DND-41 (cell line): ENCODE results near the gene RAB4B.
A peak's percentile ranks its signal among the peaks of the same experiment; 100 is the strongest.

ENCODE experiments used
- ATAC-seq: fragments of 200-7000 bp; cut with Tn5 transposase; 3 replicates; pipeline ENCODE4 v1.9.1; 2021; ENCODE audit warnings: low read depth; ENCODE audit not compliant: insufficient read depth
- DNase-seq: peaks from one replicate; pipeline ENCODE4 v3.0.0-alpha.2; 2020
- H2AFZ ChIP-seq: 2 replicates; pipeline ENCODE4 v1.6.0; 2012; ENCODE audit warnings: low read depth, low read length
- H3K27ac ChIP-seq: 2 replicates; pipeline ENCODE4 v1.5.1; 2012; ENCODE audit warnings: low read length, inconsistent platforms
- H3K27me3 ChIP-seq: fragments of 200-600 bp; sonication (generic); 2 replicates; pipeline ENCODE4 v1.6.0; 2012; ENCODE audit warnings: low read length, mild to moderate bottlenecking, inconsistent platforms; ENCODE audit not compliant: insufficient read depth, poor library complexity
- H3K36me3 ChIP-seq: 2 replicates; pipeline ENCODE4 v1.5.1; 2012; ENCODE audit warnings: low read length, inconsistent platforms; ENCODE audit not compliant: insufficient read depth
- H3K4me1 ChIP-seq: 2 replicates; pipeline ENCODE4 v1.5.1; 2012; ENCODE audit warnings: mild to moderate bottlenecking, low read length; ENCODE audit not compliant: insufficient read depth
- H3K4me2 ChIP-seq: 2 replicates; pipeline ENCODE4 v1.6.0; 2012; ENCODE audit warnings: mild to moderate bottlenecking, moderate library complexity, low read length, inconsistent platforms; ENCODE audit not compliant: insufficient read depth
- H3K4me3 ChIP-seq, 2 experiments: fragments of 200-600 bp in 1 of 2; shearing (Covaris generic) in 1 of 2; 2 replicates each; pipeline ENCODE4 v1.5.1; 2012 to 2016; ENCODE audit warnings: inconsistent platforms in 2 of 2, low read length in 2 of 2, mild to moderate bottlenecking in 2 of 2, low read depth in 1 of 2, moderate library complexity in 1 of 2
- H3K79me2 ChIP-seq: 2 replicates; pipeline ENCODE4 v1.6.0; 2012; ENCODE audit warnings: low read length, inconsistent platforms; ENCODE audit not compliant: insufficient read depth
- H3K9ac ChIP-seq: 2 replicates; pipeline ENCODE4 v1.6.0; 2012; ENCODE audit warnings: low read depth, mild to moderate bottlenecking, inconsistent platforms, low read length, moderate library complexity
- H3K9me3 ChIP-seq: 2 replicates; pipeline ENCODE4 v1.5.1; 2012; ENCODE audit warnings: low read length, moderate library complexity, mild to moderate bottlenecking, inconsistent platforms; ENCODE audit not compliant: insufficient read depth, severe bottlenecking
- H4K20me1 ChIP-seq: 2 replicates; pipeline ENCODE4 v1.6.0; 2012; ENCODE audit warnings: low read length; ENCODE audit not compliant: insufficient read depth
- CTCF ChIP-seq: IDR thresholded peaks from 2 replicates; pipeline ENCODE4 v1.5.1; 2012; ENCODE audit warnings: borderline replicate concordance, low read length, moderate library complexity, mild to moderate bottlenecking; ENCODE audit not compliant: poor library complexity, severe bottlenecking; ENCODE audit errors: extremely low read depth
- EZH2 ChIP-seq: IDR thresholded peaks from 3 replicates; pipeline ENCODE4 v1.6.1; 2012; ENCODE audit warnings: borderline replicate concordance, low read depth, mild to moderate bottlenecking, moderate library complexity, low read length, inconsistent platforms; ENCODE audit not compliant: severe bottlenecking

The RAB4B gene

GRCh38 chr19:40755791-40756190 is 22.3 kb upstream of the RAB4B start:
- peaks cover 89% of the 10 kb centered on the region for H3K79me2 ChIP-seq
- no peak overlapping the region for H2AFZ ChIP-seq
- H3K36me3 ChIP-seq = peaks cover 72% of the 10 kb centered on the region
- DNase-seq (no peak), ATAC-seq (no peak)
- H4K20me1 ChIP-seq = peaks cover 73% of the 10 kb centered on the region
- H3K27ac ChIP-seq = peak overlapping the region; percentile 6; the same call in 1 of the 2 replicates
- H3K27me3 ChIP-seq = no peaks in the 10 kb centered on the region
- H3K4me1 ChIP-seq = peaks cover 43% of the 10 kb centered on the region
- peak overlapping the region; percentile 17; the same call in 1 of the 2 replicates for H3K9ac ChIP-seq
- peak overlapping the region in 1 of 2 experiments; percentile 33; a peak in 1 of 4 replicates for H3K4me3 ChIP-seq
- TF ChIP-seq CTCF (no peak), EZH2 (no peak)
- no peaks in the 10 kb centered on the region for H3K9me3 ChIP-seq
- H3K4me2 ChIP-seq = peak overlapping the region; percentile 63; the same call in 1 of the 2 replicates

DNA sequence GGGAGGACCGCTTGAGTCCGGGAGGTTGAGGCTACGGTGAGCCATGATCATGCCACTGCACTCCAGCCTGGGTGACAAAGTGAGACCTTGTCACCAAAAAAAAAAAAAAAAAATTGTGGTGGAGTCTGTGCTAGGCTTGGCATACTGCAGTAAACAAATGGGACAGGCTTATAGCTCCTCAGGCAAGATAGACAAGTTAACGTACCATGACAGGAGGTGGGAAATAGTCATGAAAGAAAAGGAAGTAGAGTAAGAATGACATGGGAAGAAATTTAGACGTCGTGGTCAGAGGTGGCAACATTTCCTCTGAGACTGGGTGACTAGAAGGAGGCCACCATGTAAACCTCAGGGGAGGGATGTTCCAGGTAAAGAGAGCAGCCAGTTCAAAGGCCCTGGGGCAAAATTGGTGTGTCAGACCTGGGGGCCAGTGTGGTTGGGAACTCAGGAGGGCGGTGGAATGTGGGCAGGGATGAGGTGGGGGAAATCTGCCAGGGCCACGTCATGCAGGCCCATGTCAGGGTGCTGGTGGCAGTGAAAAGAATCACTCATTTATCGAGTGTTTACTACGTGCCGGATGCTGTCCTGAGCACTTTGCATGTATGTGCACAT is 21.4 kb upstream of the RAB4B start:
- H3K4me1 ChIP-seq = peaks cover 43% of the 10 kb centered on the region
- no peak overlapping the region for H3K27ac ChIP-seq
- no peak overlapping the region for H3K4me3 ChIP-seq
- H3K79me2 ChIP-seq = peaks cover 88% of the 10 kb centered on the region
- H3K9ac ChIP-seq = no peak overlapping the region
- H3K27me3 ChIP-seq = no peaks in the 10 kb centered on the region
- H3K36me3 ChIP-seq = peaks cover 79% of the 10 kb centered on the region
- H3K9me3 ChIP-seq = no peaks in the 10 kb centered on the region
- peaks cover 73% of the 10 kb centered on the region for H4K20me1 ChIP-seq
- no peak overlapping the region for H2AFZ ChIP-seq
- DNase-seq = no peak
- TF ChIP-seq CTCF (no peak), EZH2 (no peak)
- ATAC-seq = no peak
- peak overlapping the region; percentile 63; the same call in 1 of the 2 replicates for H3K4me2 ChIP-seq

- H3K36me3 ChIP-seq = peaks cover 92% of the 10 kb centered on the region
- peaks cover 31% of the 10 kb centered on the region for H3K4me1 ChIP-seq
- H3K4me3 ChIP-seq = no peak overlapping the region
- ATAC-seq = no peak
- no peak for DNase-seq
- peaks cover 75% of the 10 kb centered on the region for H3K79me2 ChIP-seq
- TF ChIP-seq EZH2 (no peak), CTCF (no peak)
- no peaks in the 10 kb centered on the region for H3K9me3 ChIP-seq
- H3K27me3 ChIP-seq = no peaks in the 10 kb centered on the region
- H2AFZ ChIP-seq = no peak overlapping the region
- no peak overlapping the region for H3K27ac ChIP-seq
- no peak overlapping the region for H3K9ac ChIP-seq
- no peak overlapping the region for H3K4me2 ChIP-seq
- peaks cover 79% of the 10 kb centered on the region for H4K20me1 ChIP-seq
Measured at GRCh38 chr19:40758491-40758890, 19.6 kb upstream of the RAB4B start.
